Measurements from ENCODE around the gene TACO1.

Gene TACO1

GRCh38 chr17:63623786-63624530, 23.3 kb downstream of the TACO1 start:
- peak overlapping the region; percentile 70 for H3K4me3 ChIP-seq (ENCODE audit: low read depth, low read length)
- no peak for TF ChIP-seq CTCF (IDR thresholded peaks at IDR 0.05; ENCODE audit: low read depth, low read length, missing control alignments)
- in situ Hi-C loops (cut with HindIII; ENCODE audit: low sequenced_read_pairs): loop anchor here (5.0 kb wide), 1 partner anchor 53 kb away; no protein-coding TSS in a partner anchor
- DNase-seq (ENCODE audit: low read depth): no peak

GRCh38 chr17:63624531-63624880, 23.8 kb downstream of the TACO1 start:
- no peak overlapping the region for H3K4me3 ChIP-seq (ENCODE audit: low read depth, low read length)
- no peak for TF ChIP-seq CTCF (IDR thresholded peaks at IDR 0.05; ENCODE audit: low read depth, low read length, missing control alignments)
- in situ Hi-C loops (cut with HindIII; ENCODE audit: low sequenced_read_pairs): loop anchor here (5.0 kb wide), 1 partner anchor 53 kb away; no protein-coding TSS in a partner anchor

GRCh38 chr17:63626551-63627180, 26.0 kb downstream of the TACO1 start:
- no peak for DNase-seq (ENCODE audit: low read depth)
- in situ Hi-C loops (cut with HindIII; ENCODE audit: low sequenced_read_pairs): no loop called here
- no peak overlapping the region for H3K4me3 ChIP-seq (ENCODE audit: low read depth, low read length)
- no peak for TF ChIP-seq CTCF (IDR thresholded peaks at IDR 0.05; ENCODE audit: low read depth, low read length, missing control alignments)

More at GRCh38 chr17:63624531-63624880, 23.8 kb downstream of the TACO1 start:
- DNase-seq (ENCODE audit: low read depth): no peak

GRCh38 chr17:63629627-63630026, 28.9 kb downstream of the TACO1 start:
- no peak overlapping the region for H3K4me3 ChIP-seq (ENCODE audit: low read depth, low read length)
- in situ Hi-C loops (cut with HindIII; ENCODE audit: low sequenced_read_pairs): no loop called here
- no peak for DNase-seq (ENCODE audit: low read depth)
- TF ChIP-seq CTCF (IDR thresholded peaks at IDR 0.05; ENCODE audit: low read depth, low read length, missing control alignments): no peak

- in situ Hi-C loops (cut with HindIII; ENCODE audit: low sequenced_read_pairs): no loop called here
- H3K4me3 ChIP-seq (ENCODE audit: low read depth, low read length): no peak overlapping the region
- DNase-seq (ENCODE audit: low read depth): no peak
- no peak for TF ChIP-seq CTCF (IDR thresholded peaks at IDR 0.05; ENCODE audit: low read depth, low read length, missing control alignments)
These were observed 30.4 kb downstream of the TACO1 start for GRCh38 chr17:63631062-63631461.

GRCh38 chr17:63631626-63632025, 30.9 kb downstream of the TACO1 start:
- DNase-seq (ENCODE audit: low read depth): no peak
- H3K4me3 ChIP-seq (ENCODE audit: low read depth, low read length): no peak overlapping the region
- no peak for TF ChIP-seq CTCF (IDR thresholded peaks at IDR 0.05; ENCODE audit: low read depth, low read length, missing control alignments)
- in situ Hi-C loops (cut with HindIII; ENCODE audit: low sequenced_read_pairs): no loop called here
